PC-9 (cell line): Measurements from ENCODE around the gene CAMK2B. TPM values are rescaled to one million over a fixed set of nuclear protein-coding genes. Genes with fewer than 3 reads are reported as not detected.

Experiments
- Bru-seq: library from RNA; stranded (reverse); fragments of 400-500 nt; gene quantifications from one replicate; lab custom pipeline; 2021; lab: Mats Ljungman, UMichigan
- BruChase-seq, 2 experiments: library from RNA; stranded (reverse); fragments of 400-500 nt; gene quantifications; one replicate each; lab custom pipeline; 2021; lab: Mats Ljungman, UMichigan
- BruUV-seq: library from RNA; stranded (reverse); fragments of 400-500 nt; replicated peaks from 2 replicates; lab custom pipeline; 2021; lab: Mats Ljungman, UMichigan
- CTCF ChIA-PET: fragments of 300-600 bp; sonication (Branson Sonifier 250); formaldehyde crosslinking; loops from one replicate; lab custom pipeline; 2022; ENCODE audit warnings: antibody characterized with exemption; lab: Charles Lee
- POLR2A ChIA-PET: fragments of 300-600 bp; sonication (Branson Sonifier 250); formaldehyde crosslinking; loops from one replicate; lab custom pipeline; 2022; ENCODE audit warnings: antibody characterized with exemption; ENCODE audit not compliant: unreplicated experiment; lab: Charles Lee
- DNase-seq, 2 experiments: peaks; one replicate each; pipeline versions ENCODE4 v3.0.0 to v3.0.0-alpha.2; 2015 to 2022; ENCODE audit warnings: mixed read lengths in 1 of 2
- H2AFZ ChIP-seq: fragments of 200-600 bp; sonication (generic); 2 replicates; pipeline ENCODE4 v1.8.1; 2017; ENCODE audit warnings: antibody characterized with exemption
- H3F3A ChIP-seq: fragments of 200-600 bp; sonication (generic); 2 replicates; pipeline ENCODE4 v1.8.1; 2017; ENCODE audit warnings: antibody characterized with exemption, mild to moderate bottlenecking, low read depth; ENCODE audit not compliant: insufficient read depth
- H3K27ac ChIP-seq: fragments of 200-600 bp; sonication (generic); 2 replicates; pipeline ENCODE4 v1.6.1; 2016; ENCODE audit warnings: mixed run types
- H3K27me3 ChIP-seq: fragments of 200-600 bp; sonication (generic); 2 replicates; pipeline ENCODE4 v1.6.1; 2016; ENCODE audit warnings: low read depth, mixed run types; ENCODE audit not compliant: insufficient read depth
- H3K36me3 ChIP-seq: fragments of 200-600 bp; sonication (generic); 2 replicates; pipeline ENCODE4 v1.6.1; 2016; ENCODE audit warnings: low read depth, mixed run types
- H3K4me1 ChIP-seq: fragments of 200-600 bp; sonication (generic); replicated peaks from 2 replicates; pipeline ENCODE4 v1.6.1; 2016; ENCODE audit warnings: mixed run types; ENCODE audit not compliant: insufficient read depth
- H3K4me2 ChIP-seq: fragments of 200-600 bp; sonication (generic); 2 replicates; pipeline ENCODE4 v1.6.1; 2017; ENCODE audit warnings: mixed run types
- H3K4me3 ChIP-seq: fragments of 200-600 bp; sonication (generic); 2 replicates; pipeline ENCODE4 v1.6.1; 2016; ENCODE audit warnings: mixed run types
- H3K79me2 ChIP-seq: fragments of 200-600 bp; sonication (generic); 2 replicates; pipeline ENCODE4 v1.6.1; 2017; ENCODE audit warnings: low read depth, mixed run types
- H3K9me2 ChIP-seq: fragments of 200-600 bp; sonication (generic); 2 replicates; pipeline ENCODE4 v1.8.1; 2017; ENCODE audit warnings: mild to moderate bottlenecking; ENCODE audit not compliant: insufficient read depth
- H3K9me3 ChIP-seq: fragments of 200-600 bp; sonication (generic); 2 replicates; pipeline ENCODE4 v1.8.1; 2016; ENCODE audit warnings: low read depth; ENCODE audit not compliant: insufficient read depth
- H4K20me1 ChIP-seq: fragments of 200-600 bp; sonication (generic); 2 replicates; pipeline ENCODE4 v1.8.1; 2017; ENCODE audit not compliant: insufficient read depth
- CTCF ChIP-seq: fragments of 200-600 bp; sonication (generic); conservative IDR thresholded peaks from 2 replicates; pipeline ENCODE4 v1.6.1; 2017; ENCODE audit warnings: mixed run types, antibody characterized with exemption, mild to moderate bottlenecking, moderate library complexity
- EZH2 ChIP-seq: fragments of 200-600 bp; sonication (generic); IDR thresholded peaks from 2 replicates; pipeline ENCODE4 v1.8.0; 2017; ENCODE audit warnings: antibody characterized with exemption, low read depth
- intact Hi-C: fragments of 100-400 bp; cut with micrococcal nuclease; formaldehyde crosslinking; loops from one replicate; pipeline ENCODE4 v1.10.0; 2022; ENCODE audit not compliant: unreplicated experiment
- long read RNA-seq: library from polyadenylated mRNA; stranded (forward); transcript quantifications from one replicate; pipeline ENCODE4 v2.0.0, GENCODE V29; 2022
- total RNA-seq: library from RNA; stranded (reverse); gene quantifications from 2 replicates; pipeline ENCODE4 v1.2.3, GENCODE V29; 2021

The CAMK2B gene
- 0.13 and 0.15 TPM in 2 replicates for total RNA-seq
- Bru-seq, nascent RNA, result percentile 7 among the genes with signal in this experiment
- BruChase-seq, experiment 1, labeled RNA remaining after a 2-hour chase, result percentile 13 among the genes with signal in this experiment
- percentile 6 among the genes with signal in this experiment for BruChase-seq, experiment 2, labeled RNA remaining after a 6-hour chase
- long read RNA-seq, result 0 reads

- DNase-seq, result no peak
- Histone ChIP-seq H3K4me2 (no peak within 1 kb of the TSS), H3F3A (no peaks in the 10 kb centered on the region), H3K27ac (no peak within 1 kb of the TSS), H3K9me2 (no peaks in the 10 kb centered on the region), H3K79me2 (no peaks in the 10 kb centered on the region), H3K4me3 (no peak within 1 kb of the TSS), H3K27me3 (peaks cover 34% of the 10 kb centered on the region), H3K36me3 (no peaks in the 10 kb centered on the region), H4K20me1 (no peaks in the 10 kb centered on the region), H3K9me3 (no peaks in the 10 kb centered on the region), H3K4me1 (no peaks in the 10 kb centered on the region), H2AFZ (no peak within 1 kb of the TSS)
- TF ChIP-seq EZH2, result no peak
- no peak for TF ChIP-seq CTCF
- POLR2A ChIA-PET, result no interaction called here
- intact Hi-C loops, result no loop called here
- CTCF ChIA-PET, result no interaction called here
- no TSS peak for BruUV-seq
Observed at GRCh38 chr7:44325201-44325671, at the start of gene CAMK2B. TSS of gene CAMK2B (minus strand) at chr7:44325594. CDS start at chr7:44325421, 173 bp downstream.

GRCh38 chr7:44374007-44374763, 48.8 kb upstream of the CAMK2B start:
- CTCF ChIA-PET, result interaction anchor here (0.7 to 1.0 kb wide), 2 partner anchors 9 to 47 kb away, joined by 3 read pairs; no protein-coding TSS in a partner anchor
- intact Hi-C loops, result loop anchor here (10.0 kb wide), 1 partner anchor 191 kb away; no protein-coding TSS in a partner anchor
- POLR2A ChIA-PET, result no interaction called here
- H3K4me3 ChIP-seq, result no peak overlapping the region
- peaks cover 30% of the 10 kb centered on the region for H3F3A ChIP-seq
- no peaks in the 10 kb centered on the region for H3K9me2 ChIP-seq
- H4K20me1 ChIP-seq, result no peaks in the 10 kb centered on the region
- H3K27me3 ChIP-seq, result no peaks in the 10 kb centered on the region
- H2AFZ ChIP-seq, result no peak overlapping the region
- no TSS peak for BruUV-seq
- DNase-seq, result no peak
- no peak overlapping the region for H3K4me2 ChIP-seq
- TF ChIP-seq CTCF, result no peak
- TF ChIP-seq EZH2, result no peak
- peaks cover 10% of the 10 kb centered on the region; the same call in 1 of the 2 replicates for H3K9me3 ChIP-seq
- no peaks in the 10 kb centered on the region for H3K36me3 ChIP-seq
- H3K79me2 ChIP-seq, result no peaks in the 10 kb centered on the region
- H3K4me1 ChIP-seq, result peaks cover 36% of the 10 kb centered on the region
- no peak overlapping the region for H3K27ac ChIP-seq

- H3K4me2 ChIP-seq, result no peak overlapping the region
- no TSS peak for BruUV-seq
- no peak for DNase-seq
- H3K27me3 ChIP-seq, result no peaks in the 10 kb centered on the region
- H3K36me3 ChIP-seq, result no peaks in the 10 kb centered on the region
- peaks cover 10% of the 10 kb centered on the region; the same call in 1 of the 2 replicates for H3K9me3 ChIP-seq
- POLR2A ChIA-PET, result no interaction called here
- no peak overlapping the region for H2AFZ ChIP-seq
- H3F3A ChIP-seq, result peaks cover 31% of the 10 kb centered on the region
- TF ChIP-seq EZH2 (no peak), CTCF (no peak)
- intact Hi-C loops, result loop anchor here (10.0 kb wide), 1 partner anchor 191 kb away; no protein-coding TSS in a partner anchor
- no peak overlapping the region for H3K4me3 ChIP-seq
- no peaks in the 10 kb centered on the region for H3K9me2 ChIP-seq
- CTCF ChIA-PET, result interaction anchor here (0.7 kb wide), 1 partner anchor 48 kb away, joined by 3 read pairs; no protein-coding TSS in a partner anchor
- H4K20me1 ChIP-seq, result no peaks in the 10 kb centered on the region
- H3K79me2 ChIP-seq, result no peaks in the 10 kb centered on the region
- H3K4me1 ChIP-seq, result peaks cover 36% of the 10 kb centered on the region
- no peak overlapping the region for H3K27ac ChIP-seq
Observed at GRCh38 chr7:44373418-44373740, 48.0 kb upstream of the CAMK2B start.
